HG02840 (cell line): ENCODE data around the gene ADGRL3.
"Not testable (repeated sequence)": the region's sequence is repeated elsewhere in the genome, so short reads cannot be mapped to it uniquely, and the experiment has no call there.

Source experiments
- ATAC-seq: cut with Tn5 transposase; IDR thresholded peaks from one replicate; pipeline ENCODE4 v1.9.1; 2021; ENCODE audit warnings: mild to moderate bottlenecking, moderate library complexity, moderate number of reproducible peaks; ENCODE audit not compliant: unreplicated experiment, low FRiP score

ADGRL3 gene

GRCh38 chr4:61764090-61764489 lies 564.0 kb downstream of the ADGRL3 start:
- ATAC-seq = not testable (repeated sequence)

- not testable (repeated sequence) for ATAC-seq
Observed at GRCh38 chr4:61769444-61770167, 569.5 kb downstream of the ADGRL3 start.

GRCh38 chr4:61770456-61770855 lies 570.3 kb downstream of the ADGRL3 start:
- no peak for ATAC-seq

GRCh38 chr4:61771056-61771455 lies 570.9 kb downstream of the ADGRL3 start:
- ATAC-seq = no peak

- ATAC-seq = no peak
Observed at GRCh38 chr4:61772126-61772525, 572.0 kb downstream of the ADGRL3 start.

- ATAC-seq = no peak
Observed at GRCh38 chr4:61773655-61774245, 573.6 kb downstream of the ADGRL3 start.

GRCh38 chr4:61782133-61782532 lies 582.0 kb downstream of the ADGRL3 start:
- ATAC-seq = no peak

- no peak for ATAC-seq
Observed at GRCh38 chr4:61783050-61783449, 582.9 kb downstream of the ADGRL3 start.

GRCh38 chr4:61785761-61786160 lies 585.6 kb downstream of the ADGRL3 start:
- ATAC-seq = no peak

- no peak for ATAC-seq
Observed at GRCh38 chr4:61786211-61786610, 586.1 kb downstream of the ADGRL3 start.

- no peak for ATAC-seq
Observed at GRCh38 chr4:61795998-61796397, 595.9 kb downstream of the ADGRL3 start.

- ATAC-seq = no peak
Observed at GRCh38 chr4:61799794-61800193, 599.7 kb downstream of the ADGRL3 start.

- no peak for ATAC-seq
Observed at GRCh38 chr4:61805227-61805626, 605.1 kb downstream of the ADGRL3 start.

GRCh38 chr4:61805979-61806378 lies 605.9 kb downstream of the ADGRL3 start:
- no peak for ATAC-seq

- ATAC-seq = no peak
Observed at GRCh38 chr4:61812171-61812570, 612.0 kb downstream of the ADGRL3 start.

- ATAC-seq = no peak
Observed at GRCh38 chr4:61817071-61817470, 616.9 kb downstream of the ADGRL3 start.

GRCh38 chr4:61820136-61820535 lies 620.0 kb downstream of the ADGRL3 start:
- ATAC-seq = no peak

- ATAC-seq = no peak
Observed at GRCh38 chr4:61824454-61824853, 624.3 kb downstream of the ADGRL3 start.

GRCh38 chr4:61827907-61828391 lies 627.8 kb downstream of the ADGRL3 start:
- no peak for ATAC-seq

- no peak for ATAC-seq
Observed at GRCh38 chr4:61828960-61829359, 628.8 kb downstream of the ADGRL3 start.

GRCh38 chr4:61831987-61832386 lies 631.9 kb downstream of the ADGRL3 start:
- no peak for ATAC-seq

- ATAC-seq = no peak
Observed at GRCh38 chr4:61837395-61837794, 637.3 kb downstream of the ADGRL3 start.
